Caco-2 (cell line): ENCODE measurements around the gene SCD5. TPM values are rescaled to one million over a fixed set of nuclear protein-coding genes. Genes with fewer than 3 reads are reported as not detected.
A peak's percentile ranks its signal among the peaks of the same experiment; 100 is the strongest.

Experiments
- BruUV-seq: library from RNA; stranded (reverse); fragments of 400-500 nt; replicated peaks from 2 replicates; lab custom pipeline; 2021; lab: Mats Ljungman, UMichigan
- CTCF ChIA-PET: fragments of 300-600 bp; sonication (Branson Sonifier 250); formaldehyde crosslinking; loops from one replicate; lab custom pipeline; 2022; ENCODE audit warnings: antibody characterized with exemption; lab: Charles Lee
- POLR2A ChIA-PET: fragments of 300-600 bp; sonication (Branson Sonifier 250); formaldehyde crosslinking; loops from one replicate; lab custom pipeline; 2022; ENCODE audit warnings: antibody characterized with exemption; lab: Charles Lee
- DNase-seq, 2 experiments: peaks; one replicate each; pipeline versions ENCODE4 v3.0.0 to v3.0.0-alpha.2; 2020 to 2022
- H3K27me3 ChIP-seq: replicated peaks from 2 replicates; pipeline ENCODE4 v1.6.0; 2011; ENCODE audit warnings: low read length; ENCODE audit not compliant: control insufficient read depth, insufficient read depth
- H3K36me3 ChIP-seq: 2 replicates; pipeline ENCODE4 v1.5.1; 2011; ENCODE audit warnings: low read length; ENCODE audit not compliant: control insufficient read depth, insufficient read depth
- H3K4me1 ChIP-seq: fragments of 250-450 bp; sonication (Bioruptor Pico); 2 replicates; pipeline ENCODE4 v1.5.1; 2020; ENCODE audit warnings: mild to moderate bottlenecking
- H3K4me3 ChIP-seq: 2 replicates; pipeline ENCODE4 v1.5.1; 2011; ENCODE audit warnings: low read depth, mild to moderate bottlenecking, control low read depth, low read length
- H3K9me3 ChIP-seq: fragments of 250-450 bp; sonication (Bioruptor Pico); 2 replicates; pipeline ENCODE4 v1.5.1; 2020; ENCODE audit warnings: mild to moderate bottlenecking, moderate library complexity
- H3K27ac Mint-ChIP-seq: one replicate; pipeline ENCODE4 v1.8.0; 2022; ENCODE audit warnings: mixed read lengths; ENCODE audit not compliant: unreplicated experiment
- H3K27me3 Mint-ChIP-seq: one replicate; pipeline ENCODE4 v1.8.0; 2022; ENCODE audit warnings: mixed read lengths; ENCODE audit not compliant: insufficient read depth, unreplicated experiment
- H3K36me3 Mint-ChIP-seq: one replicate; pipeline ENCODE4 v1.8.0; 2022; ENCODE audit warnings: mild to moderate bottlenecking, mixed read lengths; ENCODE audit not compliant: insufficient read depth, unreplicated experiment
- H3K4me1 Mint-ChIP-seq: one replicate; pipeline ENCODE4 v1.8.0; 2022; ENCODE audit warnings: low read depth, mixed read lengths; ENCODE audit not compliant: unreplicated experiment
- H3K4me3 Mint-ChIP-seq: one replicate; pipeline ENCODE4 v1.8.0; 2022; ENCODE audit warnings: mild to moderate bottlenecking, moderate library complexity, mixed read lengths; ENCODE audit not compliant: unreplicated experiment
- H3K9me3 Mint-ChIP-seq: one replicate; pipeline ENCODE4 v1.8.0; 2022; ENCODE audit warnings: mixed read lengths; ENCODE audit not compliant: unreplicated experiment
- intact Hi-C: fragments of 100-400 bp; cut with micrococcal nuclease; formaldehyde crosslinking; loops from one replicate; pipeline ENCODE4 v1.10.0; 2022; ENCODE audit not compliant: unreplicated experiment
- total RNA-seq: library from RNA; stranded (reverse); gene quantifications from 2 replicates; pipeline ENCODE4 v1.2.3, GENCODE V29; 2022
- TF ChIP-seq, protein P1 (sequence below), 2 experiments: fragments of 200-600 bp in 1 of 2; IDR thresholded peaks; 1 replicate in 1 of 2; 2 replicates in 1 of 2; pipeline versions ENCODE4 v1.5.1 to v1.8.0; 2011 to 2022; ENCODE audit warnings: antibody characterized with exemption in 1 of 2, control low read depth in 1 of 2, inconsistent platforms in 1 of 2, low read depth in 1 of 2, low read length in 1 of 2, mild to moderate bottlenecking in 1 of 2, moderate library complexity in 1 of 2; ENCODE audit not compliant: insufficient read depth in 1 of 2, severe bottlenecking in 1 of 2, unreplicated experiment in 1 of 2

The SCD5 gene
- total RNA-seq, 1 experiment from 2014 or later = 2.7 TPM

DNA sequence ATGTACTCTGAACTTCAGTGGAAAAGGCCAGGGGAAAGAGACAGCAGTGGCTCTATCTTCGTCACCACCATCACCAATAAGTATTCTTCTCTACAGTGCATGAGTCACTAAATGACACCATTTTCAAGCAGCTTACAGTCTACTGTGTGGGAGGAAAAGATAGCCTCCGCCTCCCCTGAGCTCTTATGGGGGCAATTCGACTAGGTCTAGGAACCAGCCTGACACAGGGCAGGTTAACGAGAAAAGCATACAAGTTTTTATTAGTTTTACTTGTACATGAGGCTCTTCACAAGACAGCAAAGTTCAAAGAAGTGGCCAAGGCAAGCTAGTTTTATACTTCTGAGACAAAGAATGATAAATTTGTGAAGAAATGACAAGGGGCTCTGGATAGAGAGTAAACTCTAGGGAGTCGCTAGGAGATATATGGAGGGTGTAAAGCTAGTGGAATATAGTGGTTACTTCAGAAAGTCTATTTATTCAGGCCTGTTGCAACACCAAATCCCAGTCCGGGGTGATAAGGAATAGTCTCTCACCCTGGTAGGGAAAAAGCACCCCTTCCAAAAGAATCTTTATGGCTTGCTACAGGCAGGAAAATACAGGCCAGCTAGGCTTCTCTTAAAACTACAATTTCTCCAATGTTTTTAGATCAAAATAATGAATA is 49.7 kb downstream of the SCD5 start:
- no peaks in the 10 kb centered on the region for H3K9me3 Mint-ChIP-seq
- Histone ChIP-seq H3K27me3 (no peaks in the 10 kb centered on the region), H3K4me3 (no peak overlapping the region), H3K9me3 (no peaks in the 10 kb centered on the region), H3K36me3 (no peaks in the 10 kb centered on the region), H3K4me1 (peaks cover 21% of the 10 kb centered on the region)
- intact Hi-C loops = loop anchor here (5.0 kb wide), 1 partner anchor 48 kb away; the partner anchor contains the start of gene SCD5
- BruUV-seq = no TSS peak
- ChIA-PET POLR2A (no interaction called here), CTCF (interaction anchor here (1.5 kb wide), 1 partner anchor 10 kb away, joined by 4 read pairs; no protein-coding TSS in a partner anchor)
- no peaks in the 10 kb centered on the region for H3K36me3 Mint-ChIP-seq
- TF ChIP-seq, protein P1, sequence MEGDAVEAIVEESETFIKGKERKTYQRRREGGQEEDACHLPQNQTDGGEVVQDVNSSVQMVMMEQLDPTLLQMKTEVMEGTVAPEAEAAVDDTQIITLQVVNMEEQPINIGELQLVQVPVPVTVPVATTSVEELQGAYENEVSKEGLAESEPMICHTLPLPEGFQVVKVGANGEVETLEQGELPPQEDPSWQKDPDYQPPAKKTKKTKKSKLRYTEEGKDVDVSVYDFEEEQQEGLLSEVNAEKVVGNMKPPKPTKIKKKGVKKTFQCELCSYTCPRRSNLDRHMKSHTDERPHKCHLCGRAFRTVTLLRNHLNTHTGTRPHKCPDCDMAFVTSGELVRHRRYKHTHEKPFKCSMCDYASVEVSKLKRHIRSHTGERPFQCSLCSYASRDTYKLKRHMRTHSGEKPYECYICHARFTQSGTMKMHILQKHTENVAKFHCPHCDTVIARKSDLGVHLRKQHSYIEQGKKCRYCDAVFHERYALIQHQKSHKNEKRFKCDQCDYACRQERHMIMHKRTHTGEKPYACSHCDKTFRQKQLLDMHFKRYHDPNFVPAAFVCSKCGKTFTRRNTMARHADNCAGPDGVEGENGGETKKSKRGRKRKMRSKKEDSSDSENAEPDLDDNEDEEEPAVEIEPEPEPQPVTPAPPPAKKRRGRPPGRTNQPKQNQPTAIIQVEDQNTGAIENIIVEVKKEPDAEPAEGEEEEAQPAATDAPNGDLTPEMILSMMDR (IDR thresholded peaks at IDR 0.05; ENCODE audit: insufficient read depth in 1 of 2, low read depth in 1 of 2, low read length in 1 of 2, severe bottlenecking in 1 of 2, unreplicated experiment in 1 of 2) = no peak
- peak in 1 of 2 experiments; percentile 53 for DNase-seq
- no peak overlapping the region for H3K4me3 Mint-ChIP-seq
- peak overlapping the region; percentile 53 for H3K27ac Mint-ChIP-seq
- peaks cover 25% of the 10 kb centered on the region for H3K4me1 Mint-ChIP-seq
- no peaks in the 10 kb centered on the region for H3K27me3 Mint-ChIP-seq

DNA sequence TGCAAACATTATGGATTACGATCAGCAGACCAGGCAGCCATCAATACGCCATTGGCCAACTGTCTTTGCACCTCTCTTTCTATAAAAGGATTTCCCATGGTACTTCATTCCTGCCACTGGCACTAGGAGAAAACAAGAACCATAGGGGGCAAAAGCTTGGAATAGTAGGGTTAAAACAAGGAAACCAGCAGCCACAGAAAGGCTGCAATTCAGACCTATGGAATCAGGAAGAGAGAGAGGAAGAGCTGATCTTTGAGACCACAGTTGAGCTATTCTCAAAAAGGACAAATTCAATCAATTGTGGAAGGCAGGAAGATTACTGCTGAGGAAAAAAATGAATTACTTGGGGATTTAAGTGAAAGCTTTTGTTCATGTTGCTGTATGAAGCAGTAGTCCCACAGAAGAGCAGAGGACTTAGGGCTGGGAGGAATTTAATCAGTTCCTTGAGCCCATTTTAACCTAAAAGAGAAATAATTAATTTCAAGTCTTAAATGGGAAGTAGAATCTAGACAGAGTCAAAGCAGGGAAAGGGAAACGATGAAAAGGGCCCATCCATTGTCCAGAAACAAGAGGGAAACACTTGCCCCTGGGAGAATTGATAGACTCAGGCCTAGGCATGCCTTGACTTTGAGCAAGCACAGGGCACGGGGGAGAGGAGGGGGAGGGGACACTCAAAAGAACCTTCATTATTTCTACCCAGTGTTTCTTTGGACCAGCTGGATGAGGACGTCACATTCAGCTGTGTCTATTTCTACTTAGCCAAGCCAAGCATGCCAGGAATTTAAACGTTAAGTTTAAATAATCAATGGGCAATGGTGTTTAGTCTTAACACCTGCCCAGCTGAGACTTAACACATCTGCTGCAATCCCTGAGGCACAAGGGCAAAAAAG is 50.7 kb downstream of the SCD5 start:
- Mint-ChIP-seq H3K4me3 (no peak overlapping the region), H3K36me3 (no peaks in the 10 kb centered on the region), H3K27ac (no peak overlapping the region), H3K4me1 (peaks cover 25% of the 10 kb centered on the region), H3K27me3 (no peaks in the 10 kb centered on the region), H3K9me3 (no peaks in the 10 kb centered on the region)
- CTCF ChIA-PET = interaction anchor here (1.5 kb wide), 1 partner anchor 9 kb away, joined by 4 read pairs; no protein-coding TSS in a partner anchor
- DNase-seq = no peak
- no peak overlapping the region for H3K4me3 ChIP-seq
- H3K4me1 ChIP-seq = peaks cover 21% of the 10 kb centered on the region
- H3K9me3 ChIP-seq = no peaks in the 10 kb centered on the region
- intact Hi-C loops = loop anchor here (5.0 kb wide), 1 partner anchor 49 kb away; the partner anchor contains the start of gene SCD5
- POLR2A ChIA-PET = no interaction called here
- no peaks in the 10 kb centered on the region for H3K36me3 ChIP-seq
- no peaks in the 10 kb centered on the region for H3K27me3 ChIP-seq
- BruUV-seq = no TSS peak
- TF ChIP-seq, protein P1 (IDR thresholded peaks at IDR 0.05; ENCODE audit: insufficient read depth in 1 of 2, low read depth in 1 of 2, low read length in 1 of 2, severe bottlenecking in 1 of 2, unreplicated experiment in 1 of 2) = no peak
